ENCODE data around the gene DLG1. TPM values are rescaled to one million over a fixed set of nuclear protein-coding genes. Genes with fewer than 3 reads are reported as not detected.

The DLG1 gene
- total RNA-seq, 2 experiments from 2014 or later, result 48.9 to 95.1 TPM

- CTCF ChIA-PET (ENCODE audit: unreplicated experiment), result no interaction called here
- DNase-seq (ENCODE audit: low spot score), result no peak
- Histone ChIP-seq H3K4me1 (ENCODE audit: insufficient read depth, low read length, poor library complexity, severe bottlenecking) (peaks cover 13% of the 10 kb centered on the region), H3K27ac (ENCODE audit: low read depth, low read length, poor library complexity, severe bottlenecking) (no peak overlapping the region), H3K9me3 (ENCODE audit: low read length) (no peaks in the 10 kb centered on the region), H3K4me2 (ENCODE audit: low read length) (no peak overlapping the region), H3K4me3 (ENCODE audit: low read depth, low read length, poor library complexity, severe bottlenecking) (no peak overlapping the region), H3K79me2 (ENCODE audit: insufficient read depth, low read depth, low read length) (no peaks in the 10 kb centered on the region), H3K9me2 (ENCODE audit: insufficient read depth, low read length) (no peaks in the 10 kb centered on the region), H2AFZ (ENCODE audit: low read length) (no peak overlapping the region), H3K36me3 (ENCODE audit: insufficient read depth, low read length) (no peaks in the 10 kb centered on the region), H4K20me1 (ENCODE audit: insufficient read depth, low read length) (no peaks in the 10 kb centered on the region; the same call in 1 of the 2 replicates)
- TF ChIP-seq EZH2phosphoT487 (IDR thresholded peaks at IDR 0.05; ENCODE audit: borderline replicate concordance, low read depth, low read length), result no peak
- TF ChIP-seq, protein P1, sequence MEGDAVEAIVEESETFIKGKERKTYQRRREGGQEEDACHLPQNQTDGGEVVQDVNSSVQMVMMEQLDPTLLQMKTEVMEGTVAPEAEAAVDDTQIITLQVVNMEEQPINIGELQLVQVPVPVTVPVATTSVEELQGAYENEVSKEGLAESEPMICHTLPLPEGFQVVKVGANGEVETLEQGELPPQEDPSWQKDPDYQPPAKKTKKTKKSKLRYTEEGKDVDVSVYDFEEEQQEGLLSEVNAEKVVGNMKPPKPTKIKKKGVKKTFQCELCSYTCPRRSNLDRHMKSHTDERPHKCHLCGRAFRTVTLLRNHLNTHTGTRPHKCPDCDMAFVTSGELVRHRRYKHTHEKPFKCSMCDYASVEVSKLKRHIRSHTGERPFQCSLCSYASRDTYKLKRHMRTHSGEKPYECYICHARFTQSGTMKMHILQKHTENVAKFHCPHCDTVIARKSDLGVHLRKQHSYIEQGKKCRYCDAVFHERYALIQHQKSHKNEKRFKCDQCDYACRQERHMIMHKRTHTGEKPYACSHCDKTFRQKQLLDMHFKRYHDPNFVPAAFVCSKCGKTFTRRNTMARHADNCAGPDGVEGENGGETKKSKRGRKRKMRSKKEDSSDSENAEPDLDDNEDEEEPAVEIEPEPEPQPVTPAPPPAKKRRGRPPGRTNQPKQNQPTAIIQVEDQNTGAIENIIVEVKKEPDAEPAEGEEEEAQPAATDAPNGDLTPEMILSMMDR (conservative IDR thresholded peaks at IDR 0.05; ENCODE audit: low read length), result no peak
- no TSS peak for BruUV-seq (replicated peaks)
- intact Hi-C loops (cut with micrococcal nuclease; ENCODE audit: unreplicated experiment), result loop anchor here (10.0 kb wide), 1 partner anchor 507 kb away; no protein-coding TSS in a partner anchor
- POLR2A ChIA-PET, result no interaction called here
Observed at GRCh38 chr3:197007953-197008352, 290.5 kb downstream of the DLG1 start.

DNA sequence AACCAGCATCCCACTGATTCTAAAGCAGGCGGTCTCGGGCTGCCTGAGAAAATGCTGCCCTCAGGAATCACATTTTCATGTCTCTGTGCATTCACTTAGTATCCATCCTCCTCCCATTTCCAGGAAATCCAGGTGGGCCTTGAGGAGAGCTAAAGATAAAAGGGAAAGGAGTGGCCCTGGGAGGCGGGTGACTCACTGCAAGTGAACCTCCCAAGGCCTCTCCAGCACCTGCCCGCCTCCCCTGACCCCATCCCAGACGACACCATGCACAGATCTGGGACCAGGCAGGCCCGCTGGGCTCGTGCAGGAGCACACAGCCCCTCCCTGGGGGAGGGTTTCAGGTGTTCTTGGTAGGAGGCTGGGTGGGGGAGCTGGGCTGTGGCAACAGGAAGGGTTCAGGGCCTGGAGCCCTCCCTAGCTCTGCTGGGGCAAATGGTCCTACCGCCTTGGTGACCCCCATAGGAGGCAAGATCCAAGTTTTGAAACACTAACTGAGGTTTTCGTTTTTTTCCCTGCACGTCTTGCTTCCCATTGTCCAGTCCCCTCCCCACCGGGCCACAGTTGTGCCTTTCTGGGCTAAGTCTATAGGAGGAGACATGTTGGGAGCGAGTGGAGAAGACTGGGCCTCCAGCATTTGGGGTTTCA is 291.0 kb downstream of the DLG1 start:
- Histone ChIP-seq H3K9me2 (ENCODE audit: insufficient read depth, low read length) (no peaks in the 10 kb centered on the region), H3K4me3 (ENCODE audit: low read depth, low read length, poor library complexity, severe bottlenecking) (no peak overlapping the region), H3K79me2 (ENCODE audit: insufficient read depth, low read depth, low read length) (no peaks in the 10 kb centered on the region), H3K36me3 (ENCODE audit: insufficient read depth, low read length) (no peaks in the 10 kb centered on the region), H3K4me1 (ENCODE audit: insufficient read depth, low read length, poor library complexity, severe bottlenecking) (peaks cover 15% of the 10 kb centered on the region), H3K4me2 (ENCODE audit: low read length) (no peak overlapping the region), H3K27ac (ENCODE audit: low read depth, low read length, poor library complexity, severe bottlenecking) (no peak overlapping the region), H3K9me3 (ENCODE audit: low read length) (no peaks in the 10 kb centered on the region), H4K20me1 (ENCODE audit: insufficient read depth, low read length) (no peaks in the 10 kb centered on the region; the same call in 1 of the 2 replicates), H2AFZ (ENCODE audit: low read length) (no peak overlapping the region)
- ChIA-PET POLR2A (interaction anchor here (0.6 kb wide), 1 partner anchor 291 kb away, joined by 4 read pairs; no protein-coding TSS in a partner anchor), CTCF (ENCODE audit: unreplicated experiment) (no interaction called here)
- no peak for DNase-seq (ENCODE audit: low spot score)
- intact Hi-C loops (cut with micrococcal nuclease; ENCODE audit: unreplicated experiment), result loop anchor here (10.0 kb wide), 1 partner anchor 507 kb away; no protein-coding TSS in a partner anchor
- TF ChIP-seq, protein P1 (conservative IDR thresholded peaks at IDR 0.05; ENCODE audit: low read length), result no peak
- no peak for TF ChIP-seq EZH2phosphoT487 (IDR thresholded peaks at IDR 0.05; ENCODE audit: borderline replicate concordance, low read depth, low read length)
- BruUV-seq (replicated peaks), result no TSS peak

GRCh38 chr3:197006860-197007259 is 291.6 kb downstream of the DLG1 start:
- H3K36me3 ChIP-seq (ENCODE audit: insufficient read depth, low read length), result no peaks in the 10 kb centered on the region
- no TSS peak for BruUV-seq (replicated peaks)
- no peak overlapping the region for H3K27ac ChIP-seq (ENCODE audit: low read depth, low read length, poor library complexity, severe bottlenecking)
- no peaks in the 10 kb centered on the region for H3K79me2 ChIP-seq (ENCODE audit: insufficient read depth, low read depth, low read length)
- ChIA-PET CTCF (ENCODE audit: unreplicated experiment) (no interaction called here), POLR2A (interaction anchor here (0.6 kb wide), 1 partner anchor 291 kb away, joined by 4 read pairs; no protein-coding TSS in a partner anchor)
- no peaks in the 10 kb centered on the region for H3K9me2 ChIP-seq (ENCODE audit: insufficient read depth, low read length)
- H3K4me1 ChIP-seq (ENCODE audit: insufficient read depth, low read length, poor library complexity, severe bottlenecking), result peaks cover 21% of the 10 kb centered on the region
- H2AFZ ChIP-seq (ENCODE audit: low read length), result no peak overlapping the region
- intact Hi-C loops (cut with micrococcal nuclease; ENCODE audit: unreplicated experiment), result loop anchor here (10.0 kb wide), 1 partner anchor 508 kb away; no protein-coding TSS in a partner anchor
- DNase-seq (ENCODE audit: low spot score), result no peak
- H4K20me1 ChIP-seq (ENCODE audit: insufficient read depth, low read length), result no peaks in the 10 kb centered on the region; the same call in 1 of the 2 replicates
- TF ChIP-seq, protein P1 (conservative IDR thresholded peaks at IDR 0.05; ENCODE audit: low read length), result no peak
- TF ChIP-seq EZH2phosphoT487 (IDR thresholded peaks at IDR 0.05; ENCODE audit: borderline replicate concordance, low read depth, low read length), result no peak
- no peak overlapping the region for H3K4me3 ChIP-seq (ENCODE audit: low read depth, low read length, poor library complexity, severe bottlenecking)
- H3K4me2 ChIP-seq (ENCODE audit: low read length), result no peak overlapping the region
- no peaks in the 10 kb centered on the region for H3K9me3 ChIP-seq (ENCODE audit: low read length)
